Thoracic aorta (tissue), 2 donors: ENCODE measurements around the gene AHCTF1. TPM values are rescaled to one million over a fixed set of nuclear protein-coding genes. Genes with fewer than 3 reads are reported as not detected.
"Not testable (repeated sequence)": the region's sequence is repeated elsewhere in the genome, so short reads cannot be mapped to it uniquely, and the experiment has no call there.

Experiments
- ATAC-seq: fragments of 150-250 bp; one replicate; pipeline ENCODE4 v1.8.0; 2017; ENCODE audit warnings: low read depth; ENCODE audit not compliant: insufficient number of reproducible peaks, low FRiP score
- DNase-seq: peaks from one replicate; pipeline ENCODE4 v3.0.0-alpha.2; 2020; ENCODE audit warnings: low spot score
- H3K27ac ChIP-seq, 2 donors: fragments of 200-600 bp; sonication (generic); 1 replicate in 1 of 2; 2 replicates in 1 of 2; pipeline ENCODE4 v1.5.1; 2016; ENCODE audit warnings: mild to moderate bottlenecking in 2 of 2, moderate library complexity in 2 of 2
- H3K27me3 ChIP-seq: fragments of 200-600 bp; sonication (generic); replicated peaks from 2 replicates; pipeline ENCODE4 v1.6.0; 2016; ENCODE audit warnings: mild to moderate bottlenecking; ENCODE audit not compliant: insufficient read depth
- H3K36me3 ChIP-seq: fragments of 200-600 bp; sonication (generic); one replicate; pipeline ENCODE4 v1.5.1; 2016
- H3K4me1 ChIP-seq, 2 donors: fragments of 200-600 bp; sonication (generic); 1 replicate in 1 of 2; 2 replicates in 1 of 2; pipeline versions ENCODE4 v1.5.1 to v1.6.0; 2016; ENCODE audit warnings: low read depth in 2 of 2, mild to moderate bottlenecking in 1 of 2; ENCODE audit not compliant: control insufficient read depth in 1 of 2
- H3K4me3 ChIP-seq: fragments of 200-600 bp; sonication (generic); 2 replicates; pipeline ENCODE4 v1.5.1; 2016; ENCODE audit warnings: mild to moderate bottlenecking
- H3K9me3 ChIP-seq: fragments of 200-600 bp; sonication (generic); 2 replicates; pipeline ENCODE4 v1.5.1; 2016
- total RNA-seq, 2 donors: library from RNA; depleted of rRNA; stranded (reverse); fragments of >200 nt; gene quantifications; one replicate each; pipeline versions ENCODE4 v1.1.0 to v1.2.3, GENCODE V29; 2016
- TF ChIP-seq, protein P1 (sequence below): fragments of 200-600 bp; sonication (generic); IDR thresholded peaks from one replicate; pipeline ENCODE4 v1.5.1; 2019; ENCODE audit warnings: antibody characterized with exemption

AHCTF1 gene
- total RNA-seq, 2 donors from 2014 or later: 36.3 to 69.2 TPM

DNA sequence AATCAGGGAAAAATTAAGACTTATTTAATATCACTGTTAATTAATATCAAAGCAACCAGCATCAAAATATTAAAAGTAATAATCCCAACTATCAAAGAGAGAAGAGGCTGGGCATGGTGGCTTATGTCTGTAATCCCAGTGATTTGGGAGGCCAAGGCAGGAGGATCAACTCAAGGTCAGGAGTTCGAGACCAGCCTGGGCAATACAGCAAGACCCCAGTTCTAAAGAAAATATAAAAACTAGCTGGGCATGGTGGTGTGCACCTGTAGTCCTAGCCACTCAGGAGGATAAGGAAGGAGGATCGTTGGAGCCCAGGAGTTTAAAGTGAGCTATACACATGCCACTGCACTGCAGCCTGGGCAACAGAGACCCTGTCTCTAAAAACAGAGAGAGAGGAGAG, 43.2 kb downstream of the AHCTF1 start:
- TF ChIP-seq, protein P1, sequence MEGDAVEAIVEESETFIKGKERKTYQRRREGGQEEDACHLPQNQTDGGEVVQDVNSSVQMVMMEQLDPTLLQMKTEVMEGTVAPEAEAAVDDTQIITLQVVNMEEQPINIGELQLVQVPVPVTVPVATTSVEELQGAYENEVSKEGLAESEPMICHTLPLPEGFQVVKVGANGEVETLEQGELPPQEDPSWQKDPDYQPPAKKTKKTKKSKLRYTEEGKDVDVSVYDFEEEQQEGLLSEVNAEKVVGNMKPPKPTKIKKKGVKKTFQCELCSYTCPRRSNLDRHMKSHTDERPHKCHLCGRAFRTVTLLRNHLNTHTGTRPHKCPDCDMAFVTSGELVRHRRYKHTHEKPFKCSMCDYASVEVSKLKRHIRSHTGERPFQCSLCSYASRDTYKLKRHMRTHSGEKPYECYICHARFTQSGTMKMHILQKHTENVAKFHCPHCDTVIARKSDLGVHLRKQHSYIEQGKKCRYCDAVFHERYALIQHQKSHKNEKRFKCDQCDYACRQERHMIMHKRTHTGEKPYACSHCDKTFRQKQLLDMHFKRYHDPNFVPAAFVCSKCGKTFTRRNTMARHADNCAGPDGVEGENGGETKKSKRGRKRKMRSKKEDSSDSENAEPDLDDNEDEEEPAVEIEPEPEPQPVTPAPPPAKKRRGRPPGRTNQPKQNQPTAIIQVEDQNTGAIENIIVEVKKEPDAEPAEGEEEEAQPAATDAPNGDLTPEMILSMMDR: no peak
- no peak overlapping the region for H3K4me3 ChIP-seq
- no peaks in the 10 kb centered on the region for H3K9me3 ChIP-seq
- H3K27me3 ChIP-seq: no peaks in the 10 kb centered on the region
- no peaks in the 10 kb centered on the region for H3K4me1 ChIP-seq
- ATAC-seq (no peak), DNase-seq (no peak)
- no peak overlapping the region for H3K27ac ChIP-seq
- peaks cover 45% of the 10 kb centered on the region for H3K36me3 ChIP-seq

GRCh38 chr1:246885389-246885788, 46.4 kb downstream of the AHCTF1 start:
- H3K27ac ChIP-seq, ATAC-seq, H3K27me3 ChIP-seq, DNase-seq, H3K4me1 ChIP-seq, H3K4me3 ChIP-seq, H3K9me3 ChIP-seq: not testable (repeated sequence)
- peaks cover 50% of the 10 kb centered on the region for H3K36me3 ChIP-seq

- Histone ChIP-seq H3K27me3 (no peaks in the 10 kb centered on the region), H3K27ac (no peak overlapping the region), H3K4me3 (no peak overlapping the region), H3K9me3 (no peaks in the 10 kb centered on the region), H3K4me1 (no peaks in the 10 kb centered on the region), H3K36me3 (peaks cover 16% of the 10 kb centered on the region)
- DNase-seq (no peak), ATAC-seq (no peak)
- TF ChIP-seq, protein P1: no peak
Measured at GRCh38 chr1:246878551-246878950, 53.2 kb downstream of the AHCTF1 start.

- no peaks in the 10 kb centered on the region for H3K9me3 ChIP-seq
- TF ChIP-seq, protein P1: no peak
- H3K4me1 ChIP-seq: no peaks in the 10 kb centered on the region
- H3K36me3 ChIP-seq: peaks cover 19% of the 10 kb centered on the region
- DNase-seq (no peak), ATAC-seq (no peak)
- H3K27ac ChIP-seq: no peak overlapping the region
- H3K27me3 ChIP-seq: no peaks in the 10 kb centered on the region
- H3K4me3 ChIP-seq: no peak overlapping the region
Measured at GRCh38 chr1:246876431-246876830, 55.3 kb downstream of the AHCTF1 start.

DNA sequence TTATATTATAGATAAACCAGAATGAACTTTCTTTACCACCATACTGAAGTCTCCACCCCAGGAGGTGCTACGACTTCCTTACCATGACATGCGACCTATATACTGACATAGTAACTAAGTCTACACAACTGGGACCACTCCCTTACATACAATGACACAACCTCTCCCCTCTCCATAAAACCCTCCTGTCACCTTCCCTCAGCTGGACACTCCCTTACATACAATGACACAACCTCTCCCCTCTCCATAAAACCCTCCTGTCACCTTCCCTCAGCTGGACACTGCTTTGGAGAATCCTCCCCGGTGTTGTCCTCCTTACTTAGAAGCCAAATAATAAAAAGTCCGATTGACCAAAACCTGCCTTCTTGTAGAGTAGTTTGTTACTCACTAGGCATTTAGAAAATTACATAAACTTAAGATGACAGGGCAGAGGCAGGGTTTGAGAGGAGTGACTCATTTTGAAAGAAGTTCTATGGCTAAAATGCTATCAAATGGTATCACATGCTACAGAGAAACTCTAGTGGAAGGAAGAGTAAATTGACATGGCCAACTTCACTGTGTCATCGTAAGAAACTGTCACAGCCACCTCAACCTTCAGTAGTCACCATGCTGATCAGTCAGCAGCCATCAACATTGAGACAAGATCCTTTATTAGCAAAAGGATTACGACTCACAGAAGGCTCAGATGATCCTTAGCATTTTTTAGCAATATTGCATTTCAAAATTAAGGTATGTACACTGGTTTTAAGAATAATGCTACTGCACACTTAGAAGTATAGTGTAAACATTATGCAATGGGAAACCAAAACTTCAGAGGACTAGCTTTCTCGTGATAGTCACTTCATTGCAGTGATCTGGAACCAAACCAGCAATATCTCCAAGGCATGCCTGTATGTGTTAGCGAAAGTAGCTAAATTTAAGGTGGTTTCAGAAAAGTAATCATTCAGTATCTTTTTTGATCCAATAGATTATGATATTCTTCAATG, 56.4 kb downstream of the AHCTF1 start:
- DNase-seq: no peak
- peaks cover 19% of the 10 kb centered on the region for H3K36me3 ChIP-seq

More for the DNA sequence above, 56.4 kb downstream of the AHCTF1 start:
- Histone ChIP-seq H3K27ac (no peak overlapping the region), H3K4me3 (no peak overlapping the region), H3K4me1 (no peaks in the 10 kb centered on the region), H3K9me3 (no peaks in the 10 kb centered on the region), H3K27me3 (no peaks in the 10 kb centered on the region)
- no peak for ATAC-seq
- TF ChIP-seq, protein P1: no peak
